Measurements from ENCODE around the gene PPP2R3C. TPM values are rescaled to one million over a fixed set of nuclear protein-coding genes. Genes with fewer than 3 reads are reported as not detected.

PPP2R3C gene
- total and polyA plus RNA-seq, 2 of the 13 experiments (the other 11 are each of a cell fraction or from before 2014, with no cell fraction given): 63.4 to 102 TPM

DNA sequence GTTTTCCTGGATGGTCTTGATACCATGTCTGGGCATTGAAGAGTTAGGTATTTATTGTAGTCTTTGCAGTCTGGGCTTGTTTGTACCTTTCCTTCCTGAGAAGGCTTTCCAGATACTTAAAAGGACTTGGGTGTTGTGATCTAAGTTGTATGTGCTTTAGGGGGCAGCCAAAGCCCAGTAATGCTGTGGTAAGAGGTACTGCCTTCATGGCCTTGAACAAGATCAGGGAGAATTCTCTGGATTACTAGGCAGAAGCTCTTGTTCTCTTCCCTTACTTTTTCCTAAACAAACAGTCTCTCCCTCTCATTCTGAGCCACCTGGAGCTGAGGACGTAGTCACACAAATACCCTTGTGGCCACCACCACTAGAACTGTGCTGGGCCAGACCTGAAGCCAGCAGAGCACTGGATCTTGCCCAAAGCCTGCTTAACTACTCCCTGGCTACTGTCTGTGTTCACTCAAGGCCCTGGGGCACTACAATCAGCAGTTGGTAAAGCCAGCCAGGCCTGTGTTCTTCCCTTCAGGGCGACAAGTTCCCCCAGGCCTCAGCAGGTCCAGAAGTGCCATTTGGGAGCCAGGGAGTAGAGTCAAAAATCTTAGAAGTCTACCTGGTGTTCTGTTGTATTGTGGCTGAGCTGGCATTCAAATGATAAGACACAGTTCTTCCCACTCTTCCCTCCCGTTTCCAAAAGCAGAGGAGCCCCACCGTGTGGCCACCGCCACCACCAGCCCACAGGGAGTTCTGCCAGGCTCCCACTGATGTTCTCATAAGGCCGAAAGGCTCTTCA lies 11.9 kb upstream of the PPP2R3C start:
- DNase-seq (ENCODE audit: low spot score): peak; percentile 63
- WGBS (ENCODE audit: low lambda C conversion rate): 85% methylated on average over 6 of the region's 6 CpGs
- H3K9ac ChIP-seq (ENCODE audit: insufficient read depth, low read depth, low read length): no peak overlapping the region
- intact Hi-C loops (cut with micrococcal nuclease; ENCODE audit: unreplicated experiment) (no loop called here), in situ Hi-C loops (cut with HindIII; ENCODE audit: extremely low pct_ligation_motif_present, low pct_unique_long_range_greater_than_20kb) (loop anchor here (25.0 kb wide), 1 partner anchor 679 kb away; the partner anchor contains the start of gene RALGAPA1)
- ATAC-seq: peak; percentile 72
- no peaks in the 10 kb centered on the region for H3K9me3 ChIP-seq (ENCODE audit: low read length)
- no peaks in the 10 kb centered on the region for H3K4me1 ChIP-seq (ENCODE audit: insufficient read depth, low read length)
- no peak overlapping the region for H3K4me3 ChIP-seq (replicated peaks in 1 of 3; ENCODE audit: insufficient read depth in 1 of 3, low read depth in 2 of 3, low read length in 3 of 3)
- ChIA-PET CTCF (ENCODE audit: low intra/inter-chr PET ratio, low total read pairs) (interaction anchor here (1.8 kb wide), 1 partner anchor 279 kb away, joined by 4 read pairs; no protein-coding TSS in a partner anchor), POLR2A (interaction anchor here (0.7 to 2.7 kb wide), 4 partner anchors 8 to 270 kb away, joined by 3 to 6 read pairs (median 6); partner anchors contain the start of gene PPP2R3C)
- no peaks in the 10 kb centered on the region for H4K20me1 ChIP-seq (ENCODE audit: insufficient read depth, low read length)
- no peak overlapping the region for H2AFZ ChIP-seq (ENCODE audit: low read length)
- no peaks in the 10 kb centered on the region for H3K27me3 ChIP-seq (ENCODE audit: control insufficient read depth in 1 of 2, insufficient read depth in 2 of 2, low read length in 2 of 2)
- no peak for FAIRE-seq
- peaks cover 18% of the 10 kb centered on the region for H3K79me2 ChIP-seq (ENCODE audit: insufficient read depth, low read length)
- no peak overlapping the region for H3K4me2 ChIP-seq (ENCODE audit: low read depth, low read length)
- peaks cover 19 to 40% of the 10 kb centered on the region in 2 experiments for H3K36me3 ChIP-seq (replicated peaks in 1 of 2; ENCODE audit: control insufficient read depth in 1 of 2, insufficient read depth in 2 of 2, low read length in 2 of 2)
- H3K27ac ChIP-seq (ENCODE audit: extremely low read length, insufficient read depth, low read length): no peak overlapping the region
- BruUV-seq (replicated peaks): no TSS peak
- TF ChIP-seq, protein P1, sequence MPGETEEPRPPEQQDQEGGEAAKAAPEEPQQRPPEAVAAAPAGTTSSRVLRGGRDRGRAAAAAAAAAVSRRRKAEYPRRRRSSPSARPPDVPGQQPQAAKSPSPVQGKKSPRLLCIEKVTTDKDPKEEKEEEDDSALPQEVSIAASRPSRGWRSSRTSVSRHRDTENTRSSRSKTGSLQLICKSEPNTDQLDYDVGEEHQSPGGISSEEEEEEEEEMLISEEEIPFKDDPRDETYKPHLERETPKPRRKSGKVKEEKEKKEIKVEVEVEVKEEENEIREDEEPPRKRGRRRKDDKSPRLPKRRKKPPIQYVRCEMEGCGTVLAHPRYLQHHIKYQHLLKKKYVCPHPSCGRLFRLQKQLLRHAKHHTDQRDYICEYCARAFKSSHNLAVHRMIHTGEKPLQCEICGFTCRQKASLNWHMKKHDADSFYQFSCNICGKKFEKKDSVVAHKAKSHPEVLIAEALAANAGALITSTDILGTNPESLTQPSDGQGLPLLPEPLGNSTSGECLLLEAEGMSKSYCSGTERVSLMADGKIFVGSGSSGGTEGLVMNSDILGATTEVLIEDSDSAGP (CRISPR knock-in tag; IDR thresholded peaks at IDR 0.05; ENCODE audit: borderline replicate concordance): peak; percentile 43; the same call in 1 of the 2 replicates
- no peak for TF ChIP-seq ETV5 (CRISPR knock-in tag; IDR thresholded peaks at IDR 0.05; ENCODE audit: borderline replicate concordance)
- no peak for TF ChIP-seq RFXAP (CRISPR knock-in tag; IDR thresholded peaks at IDR 0.05; ENCODE audit: borderline replicate concordance)
- TF ChIP-seq, protein P2, sequence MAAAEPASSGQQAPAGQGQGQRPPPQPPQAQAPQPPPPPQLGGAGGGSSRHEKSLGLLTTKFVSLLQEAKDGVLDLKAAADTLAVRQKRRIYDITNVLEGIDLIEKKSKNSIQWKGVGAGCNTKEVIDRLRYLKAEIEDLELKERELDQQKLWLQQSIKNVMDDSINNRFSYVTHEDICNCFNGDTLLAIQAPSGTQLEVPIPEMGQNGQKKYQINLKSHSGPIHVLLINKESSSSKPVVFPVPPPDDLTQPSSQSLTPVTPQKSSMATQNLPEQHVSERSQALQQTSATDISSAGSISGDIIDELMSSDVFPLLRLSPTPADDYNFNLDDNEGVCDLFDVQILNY (CRISPR knock-in tag; conservative IDR thresholded peaks at IDR 0.05): 0 out of 2 replicates have a peak, but pooled peaks have one; percentile 15
- no peak for TF ChIP-seq ATF1 (CRISPR knock-in tag; IDR thresholded peaks at IDR 0.05)
- TF ChIP-seq SIN3A (IDR thresholded peaks at IDR 0.05; ENCODE audit: borderline replicate concordance, low read depth, low read length): no peak
- TF ChIP-seq ZNF431 (CRISPR knock-in tag; IDR thresholded peaks at IDR 0.05; ENCODE audit: borderline replicate concordance, low read depth): 0 out of 2 replicates have a peak, but pooled peaks have one; percentile 39
- TF ChIP-seq, protein P3, sequence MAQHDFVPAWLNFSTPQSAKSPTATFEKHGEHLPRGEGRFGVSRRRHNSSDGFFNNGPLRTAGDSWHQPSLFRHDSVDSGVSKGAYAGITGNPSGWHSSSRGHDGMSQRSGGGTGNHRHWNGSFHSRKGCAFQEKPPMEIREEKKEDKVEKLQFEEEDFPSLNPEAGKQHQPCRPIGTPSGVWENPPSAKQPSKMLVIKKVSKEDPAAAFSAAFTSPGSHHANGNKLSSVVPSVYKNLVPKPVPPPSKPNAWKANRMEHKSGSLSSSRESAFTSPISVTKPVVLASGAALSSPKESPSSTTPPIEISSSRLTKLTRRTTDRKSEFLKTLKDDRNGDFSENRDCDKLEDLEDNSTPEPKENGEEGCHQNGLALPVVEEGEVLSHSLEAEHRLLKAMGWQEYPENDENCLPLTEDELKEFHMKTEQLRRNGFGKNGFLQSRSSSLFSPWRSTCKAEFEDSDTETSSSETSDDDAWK (CRISPR knock-in tag; IDR thresholded peaks at IDR 0.05): no peak
- TF ChIP-seq, protein P4, sequence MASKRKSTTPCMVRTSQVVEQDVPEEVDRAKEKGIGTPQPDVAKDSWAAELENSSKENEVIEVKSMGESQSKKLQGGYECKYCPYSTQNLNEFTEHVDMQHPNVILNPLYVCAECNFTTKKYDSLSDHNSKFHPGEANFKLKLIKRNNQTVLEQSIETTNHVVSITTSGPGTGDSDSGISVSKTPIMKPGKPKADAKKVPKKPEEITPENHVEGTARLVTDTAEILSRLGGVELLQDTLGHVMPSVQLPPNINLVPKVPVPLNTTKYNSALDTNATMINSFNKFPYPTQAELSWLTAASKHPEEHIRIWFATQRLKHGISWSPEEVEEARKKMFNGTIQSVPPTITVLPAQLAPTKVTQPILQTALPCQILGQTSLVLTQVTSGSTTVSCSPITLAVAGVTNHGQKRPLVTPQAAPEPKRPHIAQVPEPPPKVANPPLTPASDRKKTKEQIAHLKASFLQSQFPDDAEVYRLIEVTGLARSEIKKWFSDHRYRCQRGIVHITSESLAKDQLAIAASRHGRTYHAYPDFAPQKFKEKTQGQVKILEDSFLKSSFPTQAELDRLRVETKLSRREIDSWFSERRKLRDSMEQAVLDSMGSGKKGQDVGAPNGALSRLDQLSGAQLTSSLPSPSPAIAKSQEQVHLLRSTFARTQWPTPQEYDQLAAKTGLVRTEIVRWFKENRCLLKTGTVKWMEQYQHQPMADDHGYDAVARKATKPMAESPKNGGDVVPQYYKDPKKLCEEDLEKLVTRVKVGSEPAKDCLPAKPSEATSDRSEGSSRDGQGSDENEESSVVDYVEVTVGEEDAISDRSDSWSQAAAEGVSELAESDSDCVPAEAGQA (IDR thresholded peaks at IDR 0.05; ENCODE audit: low read depth): no peak
- TF ChIP-seq, protein P4 (CRISPR knock-in tag; IDR thresholded peaks at IDR 0.05; ENCODE audit: borderline replicate concordance): no peak
